Fibroblast of lung (primary cell): Measurements from ENCODE around the gene IZUMO1. TPM values are rescaled to one million over a fixed set of nuclear protein-coding genes. Genes with fewer than 3 reads are reported as not detected.
A peak's percentile ranks its signal among the peaks of the same experiment; 100 is the strongest.

Experiments
- DNase-seq, 2 donors: peaks; one replicate each; pipeline versions ENCODE4 v3.0.0 to v3.0.0-alpha.2; 2010; ENCODE audit warnings: low read depth in 2 of 2
- H2AFZ ChIP-seq: 2 replicates; pipeline ENCODE4 v1.5.1; 2012; ENCODE audit warnings: low read length, control low read depth, inconsistent platforms
- H3K27ac ChIP-seq: 2 replicates; pipeline ENCODE4 v1.5.1; 2011; ENCODE audit warnings: low read length, control low read depth; ENCODE audit not compliant: insufficient read depth
- H3K27me3 ChIP-seq: 2 replicates; pipeline ENCODE4 v1.5.1; 2011; ENCODE audit warnings: mild to moderate bottlenecking, low read length; ENCODE audit not compliant: control insufficient read depth, insufficient read depth
- H3K36me3 ChIP-seq: 2 replicates; pipeline ENCODE4 v1.5.1; 2011; ENCODE audit warnings: low read length; ENCODE audit not compliant: control insufficient read depth, insufficient read depth
- H3K4me1 ChIP-seq: 2 replicates; pipeline ENCODE4 v1.5.1; 2011; ENCODE audit warnings: low read length; ENCODE audit not compliant: control insufficient read depth, insufficient read depth; ENCODE audit errors: extremely low read depth
- H3K4me2 ChIP-seq: 2 replicates; pipeline ENCODE4 v1.5.1; 2011; ENCODE audit warnings: low read length, control low read depth; ENCODE audit not compliant: insufficient read depth; ENCODE audit errors: extremely low read depth
- H3K4me3 ChIP-seq, 4 experiments: fragments of 200-600 bp in 1 of 4; sonication (generic) in 1 of 4; replicated peaks in 1 of 4; 2 replicates each; pipeline ENCODE4 v1.5.1; 2011 to 2016; ENCODE audit warnings: low read length in 4 of 4, low read depth in 3 of 4, mild to moderate bottlenecking in 3 of 4, control low read depth in 2 of 4, inconsistent platforms in 1 of 4, mixed read lengths in 1 of 4; ENCODE audit not compliant: insufficient read depth in 1 of 4; ENCODE audit errors: control extremely low read depth in 1 of 4
- H3K79me2 ChIP-seq: 2 replicates; pipeline ENCODE4 v1.5.1; 2012; ENCODE audit warnings: mild to moderate bottlenecking, low read length, inconsistent platforms; ENCODE audit not compliant: control insufficient read depth, insufficient read depth
- H3K9ac ChIP-seq: 2 replicates; pipeline ENCODE4 v1.5.1; 2011; ENCODE audit warnings: mild to moderate bottlenecking, low read length, control low read depth; ENCODE audit not compliant: insufficient read depth
- H3K9me3 ChIP-seq: 2 replicates; pipeline ENCODE4 v1.5.1; 2012; ENCODE audit warnings: low read depth, low read length; ENCODE audit not compliant: control insufficient read depth, insufficient read depth
- H4K20me1 ChIP-seq: 2 replicates; pipeline ENCODE4 v1.5.1; 2011; ENCODE audit warnings: low read length; ENCODE audit not compliant: control insufficient read depth, insufficient read depth; ENCODE audit errors: extremely low read depth
- EZH2 ChIP-seq: IDR thresholded peaks from 2 replicates; pipeline ENCODE4 v1.5.1; 2012; ENCODE audit warnings: low read length, control low read depth, mild to moderate bottlenecking; ENCODE audit errors: missing control alignments
- polyA plus RNA-seq, 2 donors: library from polyadenylated mRNA; depleted of rRNA in 1 of 2; stranded (reverse) in 1 of 2; unstranded in 1 of 2; fragments of >200 nt; gene quantifications; 2 replicates each; pipeline ENCODE4 v1.2.1, GENCODE V29; 2011 to 2012; ENCODE audit warnings: missing spikeins in 1 of 2
- total RNA-seq: library from RNA; depleted of rRNA; stranded (reverse); fragments of >200 nt; gene quantifications from 2 replicates; pipeline ENCODE4 v1.2.1, GENCODE V29; 2014
- TF ChIP-seq, protein P1 (sequence below), 2 donors: IDR thresholded peaks in 1 of 2; conservative IDR thresholded peaks in 1 of 2; 1 replicate in 1 of 2; 2 replicates in 1 of 2; pipeline ENCODE4 v1.5.1; 2011 to 2012; ENCODE audit warnings: low read length in 2 of 2, control low read depth in 1 of 2, inconsistent platforms in 1 of 2, low read depth in 1 of 2, mild to moderate bottlenecking in 1 of 2

The IZUMO1 gene
- total and polyA plus RNA-seq, 2 donors (not counting 1 experiment from before 2014, with no cell fraction given): not detected

DNA sequence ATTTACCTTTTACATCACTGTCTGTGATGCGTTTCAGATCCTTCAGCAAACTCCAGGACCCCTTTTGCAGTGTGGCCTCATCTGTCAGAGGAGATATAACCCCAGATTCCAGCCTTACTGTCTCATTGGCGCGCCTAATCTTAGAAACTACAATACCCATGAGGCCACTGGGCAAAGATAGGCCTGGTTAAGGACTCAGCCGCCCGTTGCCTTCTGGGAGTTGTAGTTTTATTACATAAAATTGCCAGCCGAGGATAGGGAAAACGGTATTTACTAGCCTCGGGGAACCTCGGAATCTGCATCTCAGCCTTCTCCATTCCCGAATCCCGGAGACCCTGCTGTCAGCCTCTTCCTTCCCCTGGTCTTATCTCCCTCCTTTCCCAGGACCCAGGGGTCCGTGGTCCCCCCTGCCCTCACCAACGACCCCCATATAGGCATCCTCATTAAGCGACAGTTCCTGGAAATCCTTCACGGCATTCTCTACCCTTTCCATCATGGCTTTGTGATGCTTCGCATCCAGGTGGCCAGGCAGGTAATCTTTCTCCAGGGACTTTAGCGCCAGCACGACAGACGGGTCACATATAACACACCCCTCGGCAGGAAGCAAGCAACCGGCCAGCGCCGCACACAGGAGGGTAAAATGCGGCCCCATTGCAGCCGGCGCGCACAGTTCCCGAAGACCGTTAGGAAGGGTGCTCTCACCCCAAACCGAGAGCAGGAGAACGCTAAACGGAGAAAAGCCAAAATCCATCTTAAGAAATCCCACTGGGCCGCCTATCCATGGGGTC, 1.3 kb downstream of the IZUMO1 start:
- Histone ChIP-seq H3K9ac (no peak overlapping the region), H3K27me3 (peaks cover 4% of the 10 kb centered on the region), H3K9me3 (no peaks in the 10 kb centered on the region), H3K27ac (no peak overlapping the region), H3K79me2 (no peaks in the 10 kb centered on the region), H3K36me3 (no peaks in the 10 kb centered on the region), H3K4me1 (no peaks in the 10 kb centered on the region), H3K4me3 (no peak overlapping the region), H3K4me2 (no peak overlapping the region), H2AFZ (no peak overlapping the region), H4K20me1 (no peaks in the 10 kb centered on the region)
- TF ChIP-seq, protein P1, sequence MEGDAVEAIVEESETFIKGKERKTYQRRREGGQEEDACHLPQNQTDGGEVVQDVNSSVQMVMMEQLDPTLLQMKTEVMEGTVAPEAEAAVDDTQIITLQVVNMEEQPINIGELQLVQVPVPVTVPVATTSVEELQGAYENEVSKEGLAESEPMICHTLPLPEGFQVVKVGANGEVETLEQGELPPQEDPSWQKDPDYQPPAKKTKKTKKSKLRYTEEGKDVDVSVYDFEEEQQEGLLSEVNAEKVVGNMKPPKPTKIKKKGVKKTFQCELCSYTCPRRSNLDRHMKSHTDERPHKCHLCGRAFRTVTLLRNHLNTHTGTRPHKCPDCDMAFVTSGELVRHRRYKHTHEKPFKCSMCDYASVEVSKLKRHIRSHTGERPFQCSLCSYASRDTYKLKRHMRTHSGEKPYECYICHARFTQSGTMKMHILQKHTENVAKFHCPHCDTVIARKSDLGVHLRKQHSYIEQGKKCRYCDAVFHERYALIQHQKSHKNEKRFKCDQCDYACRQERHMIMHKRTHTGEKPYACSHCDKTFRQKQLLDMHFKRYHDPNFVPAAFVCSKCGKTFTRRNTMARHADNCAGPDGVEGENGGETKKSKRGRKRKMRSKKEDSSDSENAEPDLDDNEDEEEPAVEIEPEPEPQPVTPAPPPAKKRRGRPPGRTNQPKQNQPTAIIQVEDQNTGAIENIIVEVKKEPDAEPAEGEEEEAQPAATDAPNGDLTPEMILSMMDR (conservative IDR thresholded peaks at IDR 0.05 in 1 of 2, IDR thresholded peaks at IDR 0.05 in 1 of 2; ENCODE audit: low read depth in 1 of 2, low read length in 2 of 2): no peak
- no peak for TF ChIP-seq EZH2
- DNase-seq: peak; percentile 52 to 56

DNA sequence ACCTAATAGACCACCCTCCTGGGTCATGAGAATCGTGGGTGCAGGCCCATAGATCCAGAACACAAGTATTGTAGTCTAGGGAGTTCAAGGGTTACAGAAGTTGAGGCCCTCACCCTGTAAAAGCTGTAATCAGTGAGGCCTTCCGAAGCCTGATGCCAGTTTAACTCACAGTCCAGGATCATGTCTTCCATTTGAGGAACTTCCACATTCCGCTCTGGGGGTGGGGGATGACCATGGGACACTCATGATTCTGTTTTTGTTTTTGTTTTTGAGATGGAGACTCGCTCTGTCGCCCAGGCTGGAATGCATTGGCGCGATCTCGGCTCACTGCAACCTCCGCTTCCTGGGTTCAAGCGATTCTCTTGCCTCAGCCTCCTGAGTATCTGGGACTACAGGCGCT, 4.6 kb downstream of the IZUMO1 start:
- H3K9ac ChIP-seq: no peak overlapping the region
- no peak for DNase-seq
- no peak overlapping the region for H3K4me2 ChIP-seq
- no peak overlapping the region for H3K27ac ChIP-seq
- H2AFZ ChIP-seq: no peak overlapping the region
- H3K79me2 ChIP-seq: no peaks in the 10 kb centered on the region
- no peak overlapping the region for H3K4me3 ChIP-seq
- H3K27me3 ChIP-seq: peaks cover 5% of the 10 kb centered on the region
- TF ChIP-seq, protein P1 (conservative IDR thresholded peaks at IDR 0.05 in 1 of 2, IDR thresholded peaks at IDR 0.05 in 1 of 2; ENCODE audit: low read depth in 1 of 2, low read length in 2 of 2): no peak
- TF ChIP-seq EZH2: no peak
- no peaks in the 10 kb centered on the region for H3K36me3 ChIP-seq
- H4K20me1 ChIP-seq: no peaks in the 10 kb centered on the region
- H3K4me1 ChIP-seq: no peaks in the 10 kb centered on the region
- H3K9me3 ChIP-seq: no peaks in the 10 kb centered on the region

DNA sequence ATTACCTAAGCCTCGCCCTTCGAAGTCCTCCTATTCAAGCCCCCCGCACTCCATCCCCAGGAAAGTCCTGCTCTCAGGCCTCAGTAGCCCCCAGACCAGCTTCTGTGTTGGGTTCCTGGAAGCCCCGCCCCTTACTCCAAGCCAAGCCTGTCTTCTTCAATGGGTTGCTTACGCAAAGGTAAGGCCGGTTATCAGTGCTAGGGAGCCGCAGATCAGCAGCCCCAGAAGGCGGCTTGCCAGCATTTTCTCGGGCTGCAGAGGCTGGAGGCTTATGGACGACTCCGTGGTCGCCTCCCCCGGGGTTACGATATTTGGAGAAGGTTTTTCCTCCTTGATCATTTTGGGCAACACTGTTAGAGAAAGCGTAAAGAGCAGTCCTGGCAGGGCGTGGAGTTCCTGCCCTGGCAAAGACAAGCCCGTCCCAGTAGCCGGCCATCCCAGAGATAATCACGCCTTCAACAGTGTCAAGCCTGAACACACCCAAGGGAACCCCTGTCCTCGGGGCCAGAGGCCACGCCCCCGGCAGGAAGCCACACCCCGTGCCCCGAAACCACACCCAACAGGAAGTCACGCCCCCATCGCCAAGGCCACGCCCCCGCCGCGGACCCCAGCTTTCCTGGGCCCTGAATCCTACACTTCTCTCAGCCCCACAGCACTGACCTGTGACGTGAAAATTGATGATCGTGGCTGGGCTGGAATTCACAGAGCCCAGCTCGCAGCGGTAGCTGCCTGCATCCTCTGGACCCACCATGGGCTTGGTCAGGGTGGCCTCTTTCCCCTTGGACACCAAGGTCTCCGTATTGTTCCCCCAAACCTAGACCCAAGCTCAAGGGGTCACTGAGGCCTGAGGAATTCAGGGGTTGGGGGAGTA, 5.3 kb downstream of the IZUMO1 start:
- H2AFZ ChIP-seq: no peak overlapping the region
- TF ChIP-seq, protein P1 (conservative IDR thresholded peaks at IDR 0.05 in 1 of 2, IDR thresholded peaks at IDR 0.05 in 1 of 2; ENCODE audit: low read depth in 1 of 2, low read length in 2 of 2): no peak
- no peak for TF ChIP-seq EZH2
- H3K4me3 ChIP-seq: no peak overlapping the region
- H3K36me3 ChIP-seq: no peaks in the 10 kb centered on the region
- H3K79me2 ChIP-seq: no peaks in the 10 kb centered on the region
- H3K9me3 ChIP-seq: no peaks in the 10 kb centered on the region
- no peaks in the 10 kb centered on the region for H4K20me1 ChIP-seq
- H3K9ac ChIP-seq: no peak overlapping the region
- no peaks in the 10 kb centered on the region for H3K4me1 ChIP-seq
- DNase-seq: no peak
- H3K27ac ChIP-seq: no peak overlapping the region
- no peak overlapping the region for H3K4me2 ChIP-seq
- peaks cover 5% of the 10 kb centered on the region for H3K27me3 ChIP-seq
